Raji (cell line): Measurements from ENCODE around the gene ZYG11A.

ENCODE experiments used
- POLR2A ChIP-seq: IDR thresholded peaks from 2 replicates; pipeline ENCODE4 v1.6.1; 2011; ENCODE audit warnings: low read depth, low read length, control low read depth; ENCODE audit not compliant: insufficient read depth

Gene ZYG11A

DNA sequence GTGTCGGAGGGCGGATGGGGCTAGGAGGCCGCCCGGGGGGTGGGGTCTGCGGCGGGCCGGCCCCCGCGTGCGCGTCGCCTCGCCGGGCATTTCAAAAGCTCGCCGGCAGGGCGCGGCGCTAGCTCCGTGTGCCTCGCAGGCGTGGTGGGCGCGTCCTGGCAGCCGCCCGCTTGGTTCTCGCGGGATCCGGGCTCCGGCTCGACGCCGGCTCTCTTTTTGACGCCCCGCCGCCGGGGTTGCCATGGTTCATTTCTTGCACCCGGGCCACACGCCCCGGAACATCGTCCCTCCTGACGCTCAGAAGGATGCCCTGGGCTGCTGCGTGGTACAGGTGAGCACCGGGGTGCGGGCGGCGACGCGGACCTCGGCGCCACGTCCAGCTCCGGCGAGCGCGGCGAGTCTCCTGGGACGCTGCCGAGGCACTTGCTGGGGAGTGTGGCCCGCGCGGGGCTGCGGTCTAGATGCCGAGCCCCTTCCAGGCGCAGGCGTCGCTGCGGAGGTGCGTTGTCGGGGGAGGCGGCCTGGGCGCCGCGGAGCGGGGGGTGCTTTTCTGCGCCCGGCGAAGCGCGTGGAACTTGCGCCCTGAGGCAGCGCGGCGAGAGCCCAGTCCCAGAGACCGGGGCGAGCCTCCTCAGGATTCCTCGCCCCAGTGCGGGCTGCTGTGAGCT lies at the start of gene ZYG11A:
TSS of gene ZYG11A (plus strand) at position 118 of the 668 bp plus-strand sequence. CDS start at position 242, 124 bp downstream.
- TF ChIP-seq POLR2A: no peak

GRCh38 chr1:52795464-52795863 lies 47.1 kb upstream of the ZYG11A start:
- no peak for TF ChIP-seq POLR2A

DNA sequence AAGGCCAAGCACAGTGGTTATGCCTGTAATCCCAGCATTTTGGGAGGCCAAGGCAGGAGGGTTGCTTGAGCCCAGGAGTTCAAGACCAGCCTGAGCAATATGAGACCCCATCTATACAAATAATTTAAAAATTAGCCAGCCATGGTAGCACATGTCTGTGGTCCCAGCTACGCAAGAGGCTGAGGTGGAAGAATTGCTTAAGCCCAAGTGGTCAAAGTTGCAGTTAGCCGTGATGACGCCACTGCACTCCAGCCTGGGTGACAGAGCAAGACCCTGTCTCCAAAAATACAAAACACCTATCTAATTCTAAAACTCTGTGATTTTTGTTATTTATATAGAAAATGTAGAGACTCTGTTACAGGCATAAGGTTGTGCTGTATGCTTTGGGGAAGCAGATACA lies 44.2 kb upstream of the ZYG11A start:
- TF ChIP-seq POLR2A: no peak

DNA sequence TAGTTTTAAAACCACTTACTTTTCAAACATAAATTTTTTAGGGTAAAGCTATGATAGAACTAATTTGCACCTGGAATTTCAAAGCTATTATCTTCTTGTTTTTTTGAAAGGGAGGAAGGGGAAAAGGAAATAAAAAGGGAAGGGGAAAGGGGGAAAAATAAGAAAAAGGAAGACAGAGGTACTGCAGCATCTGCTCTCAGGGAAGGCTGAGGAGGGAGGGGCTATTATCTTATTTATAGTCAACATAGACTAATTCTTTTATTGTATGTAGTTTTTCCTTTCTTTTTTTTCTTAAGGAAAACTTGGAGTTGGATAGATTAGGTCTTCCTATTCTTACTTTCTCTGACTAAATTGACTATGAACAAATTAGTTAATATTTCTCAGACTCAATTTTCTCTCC lies 41.5 kb upstream of the ZYG11A start:
- no peak for TF ChIP-seq POLR2A

DNA sequence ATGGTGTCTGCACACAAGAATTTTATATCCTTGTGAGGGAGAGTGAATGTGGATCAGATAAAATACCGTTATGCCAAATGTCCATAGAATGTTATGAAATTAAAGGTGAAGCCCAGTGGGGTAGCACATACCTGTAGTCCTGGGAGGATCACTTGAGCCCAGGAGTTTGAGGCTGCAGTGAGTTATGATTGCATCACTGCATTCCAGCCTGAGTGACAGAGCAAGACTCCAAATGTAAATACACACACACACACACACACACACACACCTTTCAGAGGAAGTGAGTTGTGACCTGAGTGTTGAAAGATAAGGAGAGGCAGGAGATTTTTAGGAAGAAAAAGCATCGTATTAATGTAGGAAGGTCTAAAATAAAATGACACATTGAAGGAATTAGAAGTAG lies 28.1 kb upstream of the ZYG11A start:
- TF ChIP-seq POLR2A: no peak

- no peak for TF ChIP-seq POLR2A
These were observed 16.7 kb upstream of the ZYG11A start for GRCh38 chr1:52825868-52826267.

GRCh38 chr1:52834798-52835197 lies 7.8 kb upstream of the ZYG11A start:
- no peak for TF ChIP-seq POLR2A

DNA sequence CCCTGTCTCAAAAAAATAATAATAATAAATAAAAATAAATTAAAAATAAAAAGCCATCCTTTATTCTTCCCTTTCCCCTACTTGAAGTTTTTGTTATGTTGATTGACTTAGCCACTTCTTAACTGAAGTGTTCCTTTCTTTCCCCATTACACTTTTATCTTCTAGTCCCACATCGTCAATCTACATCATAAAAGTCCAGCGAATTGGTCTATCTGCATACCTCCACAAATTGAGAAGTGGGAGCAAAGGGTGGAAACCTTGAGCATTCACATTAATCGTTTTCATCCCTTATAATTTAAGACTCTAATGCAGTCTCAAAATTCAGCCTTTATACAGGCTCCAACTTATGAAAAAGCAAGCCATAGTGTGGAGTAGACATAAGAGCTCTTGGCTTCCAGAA lies 6.5 kb upstream of the ZYG11A start:
- no peak for TF ChIP-seq POLR2A

DNA sequence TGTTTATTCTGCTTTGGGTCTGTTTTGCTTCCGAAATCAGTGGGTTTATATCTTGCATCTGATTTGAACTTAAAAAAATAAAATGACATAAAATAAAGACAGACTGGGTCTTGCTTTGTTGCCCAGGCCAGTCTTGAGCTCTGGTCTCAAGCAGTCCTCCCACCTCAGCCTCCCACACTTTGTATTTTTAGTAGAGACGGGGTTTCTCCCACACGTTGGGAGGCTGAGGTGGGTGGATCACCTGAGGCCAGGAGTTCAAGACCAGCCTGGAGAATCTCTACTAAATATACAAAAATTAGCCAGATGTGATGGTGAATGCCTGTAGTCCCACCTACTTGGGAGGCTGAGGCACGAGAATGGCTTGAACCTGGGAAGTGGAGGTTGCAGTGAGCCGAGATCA lies 5.9 kb downstream of the ZYG11A start:
- no peak for TF ChIP-seq POLR2A

DNA sequence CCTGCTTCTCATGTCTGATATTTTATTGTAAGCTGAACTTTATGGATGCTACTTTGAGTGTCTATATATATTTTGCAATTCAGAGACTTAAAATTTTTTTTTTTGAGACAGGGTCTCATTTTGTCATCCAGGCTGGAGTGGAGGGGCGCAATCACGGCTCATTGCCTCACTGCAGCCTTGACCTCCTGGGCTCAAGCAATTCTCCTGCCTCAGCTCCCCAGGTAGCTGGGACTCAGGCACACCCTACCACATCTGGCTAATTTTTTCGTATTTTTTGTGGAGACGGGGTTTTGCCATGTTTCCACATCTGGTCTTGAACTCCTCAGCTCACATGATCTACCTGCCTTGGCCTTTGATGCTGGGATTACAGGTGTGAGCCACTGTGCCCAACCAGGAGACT lies 8.4 kb downstream of the ZYG11A start:
- no peak for TF ChIP-seq POLR2A

DNA sequence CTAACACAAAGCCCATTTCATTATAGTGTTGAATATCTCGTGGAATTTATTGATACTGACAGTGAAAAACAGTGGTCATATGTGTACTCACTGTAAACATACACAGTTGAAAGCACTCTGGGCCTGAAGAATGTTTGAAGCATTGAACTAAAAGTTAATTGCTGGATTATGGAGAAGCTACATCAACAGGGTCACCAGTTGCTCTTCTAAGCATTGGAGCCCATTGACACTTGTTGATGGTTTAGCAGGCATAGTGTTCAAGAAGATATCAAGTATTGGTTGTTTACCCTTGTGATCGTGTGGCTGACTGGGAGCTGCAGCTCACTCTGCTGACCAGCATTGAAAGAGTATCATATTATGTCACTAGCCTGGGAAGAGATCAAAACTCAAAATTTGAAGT lies 10.3 kb downstream of the ZYG11A start:
- no peak for TF ChIP-seq POLR2A

GRCh38 chr1:52855584-52855983 lies 13.0 kb downstream of the ZYG11A start:
- no peak for TF ChIP-seq POLR2A

DNA sequence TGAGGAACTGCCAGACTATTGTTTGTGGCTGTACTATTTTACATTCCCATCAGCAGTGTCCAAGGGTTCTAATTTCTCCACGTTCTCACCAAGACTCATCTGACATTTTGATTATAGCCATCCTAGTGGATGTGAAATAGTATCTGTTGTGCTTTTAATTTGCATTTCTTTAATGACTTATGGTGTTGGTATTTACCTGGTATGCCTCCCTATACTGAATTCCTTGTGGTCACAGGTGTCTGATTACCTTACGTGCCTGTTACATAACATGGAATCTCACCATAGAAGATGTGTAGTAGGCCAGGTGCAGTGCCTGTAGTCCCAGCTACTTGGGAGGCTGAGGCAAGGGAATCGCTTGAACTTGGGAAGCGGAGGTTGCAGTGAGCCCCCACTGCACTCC lies 13.5 kb downstream of the ZYG11A start:
- TF ChIP-seq POLR2A: no peak

- no peak for TF ChIP-seq POLR2A
These were observed 14.9 kb downstream of the ZYG11A start for GRCh38 chr1:52857443-52857842.

DNA sequence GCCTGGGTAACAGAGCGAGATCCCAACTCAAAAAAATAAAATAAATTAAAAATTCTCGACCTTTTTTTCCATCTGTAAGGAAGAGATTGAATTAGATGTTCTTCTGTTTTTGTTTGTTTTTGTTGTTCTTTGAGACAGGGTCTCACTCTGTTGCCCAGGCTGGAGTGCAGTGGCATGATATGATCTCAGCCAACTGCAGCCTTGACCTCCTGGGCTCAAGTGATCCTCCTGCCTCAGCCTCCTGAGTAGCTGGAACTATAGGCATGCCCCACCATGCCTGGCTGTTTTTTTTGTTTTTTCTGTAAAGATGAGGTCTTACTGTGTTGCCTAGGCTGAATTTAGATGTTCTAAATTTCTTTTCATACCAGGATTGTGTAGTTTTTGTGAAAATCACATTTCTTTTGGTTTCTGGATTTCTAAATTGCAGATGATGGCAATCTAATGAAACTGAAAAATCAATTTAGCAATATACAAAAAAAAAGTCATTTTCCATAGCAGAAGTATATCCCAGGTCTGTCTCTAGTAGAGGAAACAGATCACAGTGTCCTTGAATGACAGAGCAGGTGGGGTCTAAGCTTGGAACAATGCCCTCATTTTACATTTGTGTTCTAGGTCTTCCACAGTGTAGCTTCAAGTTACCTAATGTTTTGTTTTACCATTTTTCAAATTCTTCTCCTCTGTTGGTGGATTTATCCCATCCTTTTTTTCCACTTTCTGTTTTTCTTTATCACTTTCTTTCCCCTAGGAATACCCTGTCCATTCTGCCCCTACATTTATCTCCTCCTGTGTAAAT lies 20.3 kb downstream of the ZYG11A start:
- TF ChIP-seq POLR2A: no peak

DNA sequence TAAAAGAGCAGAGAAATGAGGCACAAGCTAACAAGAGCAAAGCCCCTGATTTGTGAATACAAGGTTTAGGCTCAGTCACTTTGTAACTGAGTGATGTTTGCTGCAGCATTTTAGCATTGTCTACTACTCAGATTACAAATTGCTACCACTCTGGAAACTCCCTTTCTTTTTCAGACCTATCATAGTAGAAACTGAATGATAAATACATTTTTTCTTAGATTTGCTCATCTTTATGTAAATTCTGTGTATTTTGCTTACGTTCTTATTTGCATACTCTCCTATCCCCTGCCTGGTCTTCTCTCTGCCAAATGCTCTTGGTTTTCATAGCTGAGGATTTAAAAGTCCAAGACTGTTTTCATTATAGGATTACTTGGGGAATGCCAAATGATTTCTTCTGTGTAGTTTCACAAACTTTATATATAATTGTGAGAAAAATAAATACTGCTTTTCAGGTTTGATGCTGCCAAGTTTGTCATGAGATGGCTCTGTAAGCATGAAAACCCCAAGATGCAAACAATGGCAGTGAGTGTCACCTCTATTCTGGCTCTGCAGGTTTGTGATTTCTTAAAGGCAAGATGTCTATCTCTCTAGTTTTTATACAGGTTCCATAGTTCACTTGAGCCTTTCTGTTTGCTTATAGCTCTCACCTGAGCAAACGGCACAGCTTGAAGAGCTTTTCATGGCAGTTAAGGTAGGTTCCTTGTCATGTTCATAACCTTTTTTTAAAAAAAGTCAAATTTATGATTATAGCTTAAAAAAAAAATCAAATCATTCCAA lies 24.7 kb downstream of the ZYG11A start:
- no peak for TF ChIP-seq POLR2A
